ENCODE data around the gene NUP54.

GRCh38 chr4:76084542-76084941 is 63.7 kb downstream of the NUP54 start:
- TF ChIP-seq, protein P1, sequence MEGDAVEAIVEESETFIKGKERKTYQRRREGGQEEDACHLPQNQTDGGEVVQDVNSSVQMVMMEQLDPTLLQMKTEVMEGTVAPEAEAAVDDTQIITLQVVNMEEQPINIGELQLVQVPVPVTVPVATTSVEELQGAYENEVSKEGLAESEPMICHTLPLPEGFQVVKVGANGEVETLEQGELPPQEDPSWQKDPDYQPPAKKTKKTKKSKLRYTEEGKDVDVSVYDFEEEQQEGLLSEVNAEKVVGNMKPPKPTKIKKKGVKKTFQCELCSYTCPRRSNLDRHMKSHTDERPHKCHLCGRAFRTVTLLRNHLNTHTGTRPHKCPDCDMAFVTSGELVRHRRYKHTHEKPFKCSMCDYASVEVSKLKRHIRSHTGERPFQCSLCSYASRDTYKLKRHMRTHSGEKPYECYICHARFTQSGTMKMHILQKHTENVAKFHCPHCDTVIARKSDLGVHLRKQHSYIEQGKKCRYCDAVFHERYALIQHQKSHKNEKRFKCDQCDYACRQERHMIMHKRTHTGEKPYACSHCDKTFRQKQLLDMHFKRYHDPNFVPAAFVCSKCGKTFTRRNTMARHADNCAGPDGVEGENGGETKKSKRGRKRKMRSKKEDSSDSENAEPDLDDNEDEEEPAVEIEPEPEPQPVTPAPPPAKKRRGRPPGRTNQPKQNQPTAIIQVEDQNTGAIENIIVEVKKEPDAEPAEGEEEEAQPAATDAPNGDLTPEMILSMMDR (IDR thresholded peaks at IDR 0.05) = no peak
- TF ChIP-seq POLR2A (IDR thresholded peaks at IDR 0.05) (no peak), POLR2AphosphoS5 (IDR thresholded peaks at IDR 0.05) (no peak)

All from prostate gland (tissue), 2 donors.